KMS-11 (cell line): ENCODE results near the gene ADAMTS15.

Experiments used
- H2AFZ ChIP-seq: fragments of 200-600 bp; sonication (generic); 2 replicates; pipeline ENCODE4 v1.6.1; 2016; ENCODE audit warnings: antibody characterized with exemption, mixed run types, low read depth
- H3K27ac ChIP-seq: fragments of 200-600 bp; sonication (generic); 2 replicates; pipeline ENCODE4 v1.6.1; 2016; ENCODE audit warnings: mild to moderate bottlenecking, mixed run types
- H3K27me3 ChIP-seq: fragments of 200-600 bp; sonication (generic); 2 replicates; pipeline ENCODE4 v1.6.1; 2017; ENCODE audit warnings: mild to moderate bottlenecking, low read depth, mixed run types, moderate library complexity; ENCODE audit not compliant: insufficient read depth
- H3K36me3 ChIP-seq: fragments of 200-600 bp; sonication (generic); 2 replicates; pipeline ENCODE4 v1.6.1; 2017; ENCODE audit warnings: mild to moderate bottlenecking, mixed run types; ENCODE audit not compliant: insufficient read depth
- H3K4me1 ChIP-seq: fragments of 200-600 bp; sonication (generic); 2 replicates; pipeline ENCODE4 v1.6.1; 2016; ENCODE audit warnings: mild to moderate bottlenecking, low read depth, mixed run types; ENCODE audit not compliant: poor library complexity, severe bottlenecking
- H3K4me2 ChIP-seq: fragments of 200-600 bp; sonication (generic); 2 replicates; pipeline ENCODE4 v1.7.0; 2016; ENCODE audit warnings: mild to moderate bottlenecking, mixed run types
- H3K4me3 ChIP-seq: fragments of 200-600 bp; sonication (generic); IDR thresholded peaks from 2 replicates; pipeline ENCODE4 v1.6.1; 2017; ENCODE audit warnings: low read depth, low read length, mixed read lengths; ENCODE audit not compliant: insufficient read depth
- H3K79me2 ChIP-seq: fragments of 200-600 bp; sonication (generic); 2 replicates; pipeline ENCODE4 v1.6.1; 2016; ENCODE audit warnings: low read depth, mixed run types; ENCODE audit not compliant: insufficient read depth
- H3K9ac ChIP-seq: fragments of 200-600 bp; sonication (generic); 2 replicates; pipeline ENCODE4 v1.6.1; 2016; ENCODE audit warnings: mild to moderate bottlenecking, mixed run types
- H4K20me1 ChIP-seq: fragments of 200-600 bp; sonication (generic); 2 replicates; pipeline ENCODE4 v1.6.1; 2016; ENCODE audit warnings: mild to moderate bottlenecking, mixed run types; ENCODE audit not compliant: insufficient read depth
- TF ChIP-seq, protein P1 (sequence below): fragments of 200-600 bp; sonication (generic); conservative IDR thresholded peaks from 2 replicates; pipeline ENCODE4 v1.6.1; 2017; ENCODE audit warnings: low read depth, mild to moderate bottlenecking, antibody characterized with exemption, low read length, moderate library complexity, mixed read lengths

Gene ADAMTS15

GRCh38 chr11:130514851-130515250 lies 66.4 kb downstream of the ADAMTS15 start:
- no peak overlapping the region for H3K4me2 ChIP-seq
- no peaks in the 10 kb centered on the region for H4K20me1 ChIP-seq
- no peak overlapping the region for H3K9ac ChIP-seq
- no peaks in the 10 kb centered on the region for H3K27me3 ChIP-seq
- no peaks in the 10 kb centered on the region for H3K36me3 ChIP-seq
- H3K4me1 ChIP-seq = no peaks in the 10 kb centered on the region
- TF ChIP-seq, protein P1, sequence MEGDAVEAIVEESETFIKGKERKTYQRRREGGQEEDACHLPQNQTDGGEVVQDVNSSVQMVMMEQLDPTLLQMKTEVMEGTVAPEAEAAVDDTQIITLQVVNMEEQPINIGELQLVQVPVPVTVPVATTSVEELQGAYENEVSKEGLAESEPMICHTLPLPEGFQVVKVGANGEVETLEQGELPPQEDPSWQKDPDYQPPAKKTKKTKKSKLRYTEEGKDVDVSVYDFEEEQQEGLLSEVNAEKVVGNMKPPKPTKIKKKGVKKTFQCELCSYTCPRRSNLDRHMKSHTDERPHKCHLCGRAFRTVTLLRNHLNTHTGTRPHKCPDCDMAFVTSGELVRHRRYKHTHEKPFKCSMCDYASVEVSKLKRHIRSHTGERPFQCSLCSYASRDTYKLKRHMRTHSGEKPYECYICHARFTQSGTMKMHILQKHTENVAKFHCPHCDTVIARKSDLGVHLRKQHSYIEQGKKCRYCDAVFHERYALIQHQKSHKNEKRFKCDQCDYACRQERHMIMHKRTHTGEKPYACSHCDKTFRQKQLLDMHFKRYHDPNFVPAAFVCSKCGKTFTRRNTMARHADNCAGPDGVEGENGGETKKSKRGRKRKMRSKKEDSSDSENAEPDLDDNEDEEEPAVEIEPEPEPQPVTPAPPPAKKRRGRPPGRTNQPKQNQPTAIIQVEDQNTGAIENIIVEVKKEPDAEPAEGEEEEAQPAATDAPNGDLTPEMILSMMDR = no peak
- no peak overlapping the region for H3K27ac ChIP-seq
- H3K4me3 ChIP-seq = no peak overlapping the region
- H2AFZ ChIP-seq = no peak overlapping the region
- H3K79me2 ChIP-seq = no peaks in the 10 kb centered on the region

GRCh38 chr11:130515829-130516553 lies 67.5 kb downstream of the ADAMTS15 start:
- Histone ChIP-seq H4K20me1 (no peaks in the 10 kb centered on the region), H3K4me1 (no peaks in the 10 kb centered on the region), H3K27me3 (no peaks in the 10 kb centered on the region), H3K9ac (no peak overlapping the region), H3K79me2 (no peaks in the 10 kb centered on the region), H3K27ac (no peak overlapping the region), H3K36me3 (no peaks in the 10 kb centered on the region), H3K4me2 (no peak overlapping the region), H2AFZ (no peak overlapping the region), H3K4me3 (no peak overlapping the region)
- TF ChIP-seq, protein P1 = no peak

DNA sequence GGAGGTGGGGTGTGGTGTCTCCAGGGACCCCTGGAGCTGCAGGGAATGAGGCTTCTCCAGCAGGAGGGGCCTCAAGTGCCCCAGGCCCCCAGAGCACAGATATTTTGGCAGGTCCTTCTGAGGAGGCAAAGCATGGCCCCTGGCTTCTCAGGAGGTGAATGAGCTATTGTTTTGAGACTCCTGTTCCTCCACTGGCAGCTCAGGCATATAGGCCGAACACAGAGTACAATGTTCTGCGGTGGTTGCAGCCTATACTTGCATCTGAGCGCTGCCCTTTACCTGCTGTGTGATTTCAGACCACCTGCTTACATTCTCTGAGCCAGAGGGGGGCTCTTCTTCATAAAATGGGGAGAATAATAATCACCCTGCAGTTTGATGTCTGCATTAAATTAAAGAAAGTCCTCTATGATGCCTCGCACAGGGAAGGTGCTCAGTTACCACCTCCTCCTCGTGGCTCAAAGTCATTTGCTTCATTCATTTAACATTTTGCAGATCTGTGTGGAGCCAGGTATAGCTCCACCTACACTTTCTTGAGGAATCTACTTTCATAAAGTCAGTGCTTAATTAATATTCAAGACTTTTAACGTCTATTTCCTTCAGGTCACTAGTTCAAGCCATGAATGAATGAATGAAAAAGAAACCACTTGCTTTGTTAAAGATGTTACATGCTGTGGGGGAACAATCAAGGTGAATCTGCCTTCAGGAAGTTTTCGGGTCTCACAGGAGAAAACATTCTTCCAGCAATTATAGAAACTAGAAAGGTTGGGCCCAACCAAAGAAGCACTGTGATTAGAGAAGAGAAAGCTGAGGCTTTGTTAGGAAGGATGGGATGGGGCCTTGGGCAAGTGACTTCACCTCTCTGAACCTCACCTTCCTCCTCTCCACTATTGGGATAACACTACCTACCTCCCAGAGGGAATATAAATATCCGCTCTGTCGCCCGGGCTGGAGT lies 68.4 kb downstream of the ADAMTS15 start:
- Histone ChIP-seq H3K4me1 (no peaks in the 10 kb centered on the region), H4K20me1 (no peaks in the 10 kb centered on the region), H3K79me2 (no peaks in the 10 kb centered on the region), H3K9ac (no peak overlapping the region), H3K4me2 (no peak overlapping the region), H3K36me3 (no peaks in the 10 kb centered on the region), H3K27me3 (no peaks in the 10 kb centered on the region), H3K27ac (no peak overlapping the region), H3K4me3 (no peak overlapping the region), H2AFZ (no peak overlapping the region)
- TF ChIP-seq, protein P1 = no peak

DNA sequence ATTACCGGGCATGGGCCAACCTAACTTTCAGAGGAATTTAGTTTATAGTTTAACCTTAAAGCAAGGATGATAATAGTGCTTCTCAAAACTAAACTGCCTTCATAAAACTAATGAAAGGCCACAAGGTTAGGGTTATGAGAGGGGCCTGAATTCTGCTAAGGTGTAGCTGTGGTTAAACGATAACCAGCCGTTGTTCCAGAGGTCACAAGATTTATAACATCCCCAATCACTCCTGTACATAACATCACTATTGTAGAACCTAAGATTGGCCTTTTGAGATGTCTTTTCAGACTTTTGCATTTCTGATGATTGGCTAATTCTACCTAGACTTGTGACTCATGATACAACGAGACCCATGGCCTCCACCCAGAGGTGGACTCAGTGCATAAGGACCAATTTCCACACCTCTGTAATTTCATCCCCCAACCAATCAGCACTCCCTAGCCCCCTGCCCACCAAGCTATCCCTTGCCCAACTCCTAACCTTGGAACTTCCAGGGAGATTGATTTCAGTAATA lies 69.8 kb downstream of the ADAMTS15 start:
- Histone ChIP-seq H3K9ac (no peak overlapping the region), H2AFZ (no peak overlapping the region), H3K36me3 (no peaks in the 10 kb centered on the region), H3K79me2 (no peaks in the 10 kb centered on the region), H3K4me3 (no peak overlapping the region), H3K27ac (no peak overlapping the region), H3K4me2 (no peak overlapping the region), H3K27me3 (no peaks in the 10 kb centered on the region), H4K20me1 (no peaks in the 10 kb centered on the region), H3K4me1 (no peaks in the 10 kb centered on the region)
- TF ChIP-seq, protein P1 = no peak
